GM21723 (cell line): ENCODE measurements around the gene LMF1.

Source experiments
- ATAC-seq: cut with Tn5 transposase; IDR thresholded peaks from one replicate; pipeline ENCODE4 v1.9.1; 2021; ENCODE audit warnings: mild to moderate bottlenecking, moderate library complexity; ENCODE audit not compliant: unreplicated experiment

The LMF1 gene

GRCh38 chr16:916035-916799, 54.6 kb downstream of the LMF1 start:
- ATAC-seq = no peak

DNA sequence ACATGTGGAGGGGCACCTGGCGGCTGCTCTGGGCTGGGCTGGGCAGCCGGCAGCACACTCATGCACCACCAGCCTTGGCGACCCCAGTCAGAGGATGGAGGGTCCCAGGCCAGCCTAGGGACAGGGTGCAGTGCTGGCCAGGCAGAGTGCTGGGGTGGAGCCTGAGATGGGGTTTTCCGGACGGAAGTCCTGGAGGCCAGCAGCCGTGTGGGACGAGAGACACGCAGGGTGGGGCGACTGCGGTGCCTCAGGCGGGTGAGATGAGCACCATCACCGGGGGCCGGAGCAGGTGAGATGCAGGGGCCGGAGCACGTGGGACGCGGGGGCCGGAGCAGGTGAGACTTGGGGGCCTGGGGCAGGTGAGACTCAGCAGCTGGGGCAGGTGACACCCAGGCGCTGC, 55.2 kb downstream of the LMF1 start:
- no peak for ATAC-seq

GRCh38 chr16:914440-914839, 56.3 kb downstream of the LMF1 start:
- no peak for ATAC-seq

DNA sequence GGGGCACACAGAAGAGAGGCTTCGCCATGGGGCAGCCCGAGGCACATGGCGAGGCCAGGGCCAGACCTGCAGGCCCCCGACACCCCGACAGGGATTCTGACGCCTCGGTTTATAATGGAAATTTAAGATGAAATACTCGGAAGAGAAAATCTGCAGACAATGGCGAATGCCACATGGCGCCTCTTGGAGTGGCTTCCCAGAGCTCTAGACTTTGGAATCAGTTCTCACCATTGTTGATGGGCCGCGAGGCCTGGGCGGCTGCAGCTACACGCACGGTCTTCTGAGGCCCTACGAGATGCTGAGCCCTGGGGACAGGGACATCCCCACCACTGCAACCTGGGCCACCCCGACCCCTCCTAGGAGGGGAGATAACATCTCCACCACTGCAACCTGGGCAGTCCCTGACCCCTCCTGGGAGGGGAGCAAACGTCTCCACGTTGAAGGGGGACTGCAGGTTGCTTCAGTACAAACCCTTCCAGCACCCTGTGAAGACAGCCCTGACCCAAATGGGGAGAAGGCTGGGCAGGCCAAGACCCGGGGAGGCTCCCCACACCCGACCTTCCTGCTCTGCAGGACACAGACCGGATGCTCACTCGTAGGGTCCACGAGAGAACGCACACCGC, 56.9 kb downstream of the LMF1 start:
- no peak for ATAC-seq

- ATAC-seq = no peak
Observed at GRCh38 chr16:912684-913613, 57.8 kb downstream of the LMF1 start.

- ATAC-seq = no peak
Observed at GRCh38 chr16:912322-912683, 58.5 kb downstream of the LMF1 start.

DNA sequence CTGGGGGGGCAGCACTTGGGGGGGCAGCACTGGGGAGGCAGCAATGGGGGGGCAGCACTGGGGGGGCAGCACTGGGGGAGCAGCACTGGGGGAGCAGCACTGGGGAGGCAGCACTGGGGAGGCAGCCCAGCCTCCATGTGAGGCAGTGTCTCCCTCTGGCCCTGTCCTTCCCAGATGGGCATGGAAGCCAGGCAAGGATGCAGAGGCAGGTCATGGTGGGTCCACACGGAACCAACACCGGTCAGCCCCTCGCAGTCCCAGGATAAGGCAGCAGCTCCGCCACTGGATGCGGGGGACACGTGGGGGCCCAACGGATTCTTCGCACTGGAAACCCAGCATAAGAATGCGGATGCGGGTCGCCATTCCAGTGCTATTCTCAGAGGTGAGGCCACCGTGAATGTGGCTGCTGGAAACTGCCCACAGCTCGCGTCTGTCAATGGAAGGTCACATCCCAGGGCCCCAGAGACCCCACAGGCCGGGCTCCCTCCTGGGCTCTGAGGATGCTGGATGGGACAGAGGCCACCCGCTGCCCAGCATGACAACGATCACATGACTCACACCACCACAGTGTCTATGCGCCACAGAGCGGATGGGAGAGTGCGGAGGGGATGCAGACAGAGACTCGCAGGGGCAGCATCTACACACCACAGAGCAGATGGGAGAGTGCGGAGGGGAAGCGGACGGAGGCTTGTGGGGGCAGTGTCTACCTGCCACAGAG, 59.0 kb downstream of the LMF1 start:
- ATAC-seq = no peak

DNA sequence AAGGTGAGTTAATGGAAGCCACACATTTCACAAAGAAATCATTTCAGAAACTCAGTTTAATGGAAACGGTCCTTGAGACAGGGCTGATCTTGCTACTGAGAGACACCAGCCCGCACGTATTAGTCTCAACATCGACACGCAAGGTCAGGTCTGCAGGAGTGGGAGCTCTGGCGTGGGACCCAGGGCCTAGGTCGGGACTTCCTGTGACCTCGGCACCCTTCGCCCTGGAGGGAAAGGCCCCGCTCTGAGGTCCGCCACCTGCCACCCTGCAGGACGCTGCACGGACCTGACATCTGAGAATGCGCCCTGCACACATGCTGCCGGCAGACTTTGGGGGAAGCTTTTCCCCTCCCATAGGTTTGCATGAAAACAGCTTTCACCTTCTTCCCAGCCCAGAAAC, 59.7 kb downstream of the LMF1 start:
- no peak for ATAC-seq

GRCh38 chr16:910181-910580, 60.6 kb downstream of the LMF1 start:
- ATAC-seq = no peak

DNA sequence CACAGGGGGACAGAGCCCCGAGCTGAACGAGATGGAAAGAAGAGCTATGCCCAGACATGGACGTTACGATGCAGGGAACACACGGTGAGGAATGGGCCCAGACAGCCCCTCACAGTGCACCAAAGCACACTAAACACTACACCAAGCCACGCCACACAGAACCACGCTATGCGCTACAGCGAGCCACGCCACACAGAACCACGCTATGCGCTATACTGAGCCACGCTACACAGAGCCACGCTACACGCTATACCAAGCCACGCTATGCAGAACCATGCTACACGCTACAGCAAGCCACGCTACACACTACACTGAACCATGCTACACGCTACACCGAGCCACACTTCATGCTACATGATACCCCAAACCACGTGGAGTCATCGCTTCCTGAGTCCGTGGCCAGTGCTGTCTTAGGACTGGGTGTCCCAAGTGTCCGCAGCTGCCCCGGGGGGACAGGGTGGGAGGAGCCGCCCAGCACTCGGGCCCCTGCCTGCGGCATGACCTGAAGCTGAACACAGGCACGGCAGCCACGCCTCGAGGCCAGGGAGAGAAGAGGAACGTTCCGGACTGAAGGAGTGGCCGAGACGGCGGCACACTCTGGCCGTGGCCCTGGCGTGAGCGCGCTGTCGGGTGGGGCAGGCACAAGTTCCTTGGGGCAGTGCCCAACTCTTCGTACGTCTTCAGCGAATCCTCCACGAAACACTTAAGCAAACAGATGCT, 61.3 kb downstream of the LMF1 start:
- ATAC-seq = no peak

GRCh38 chr16:908526-909155, 62.1 kb downstream of the LMF1 start:
- no peak for ATAC-seq

DNA sequence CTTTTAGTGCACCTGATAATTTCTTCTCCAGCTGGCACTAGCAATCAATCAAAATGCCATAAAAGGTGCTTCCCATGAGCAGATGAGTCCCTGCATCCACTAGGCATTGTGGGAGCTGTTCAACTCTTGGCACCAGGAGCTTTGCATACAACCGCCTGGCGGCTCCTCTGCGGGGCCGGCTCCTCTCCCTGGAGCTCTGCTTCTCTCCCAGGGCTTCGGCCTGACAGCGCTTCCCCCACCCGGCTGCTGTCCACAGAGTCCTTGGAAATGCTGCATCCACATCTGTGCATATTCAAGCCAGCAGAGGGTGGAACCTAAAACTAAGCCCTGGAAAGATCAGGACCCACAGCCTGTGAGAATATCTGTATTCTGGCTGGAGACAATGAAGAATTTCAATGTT, 62.9 kb downstream of the LMF1 start:
- ATAC-seq = no peak

DNA sequence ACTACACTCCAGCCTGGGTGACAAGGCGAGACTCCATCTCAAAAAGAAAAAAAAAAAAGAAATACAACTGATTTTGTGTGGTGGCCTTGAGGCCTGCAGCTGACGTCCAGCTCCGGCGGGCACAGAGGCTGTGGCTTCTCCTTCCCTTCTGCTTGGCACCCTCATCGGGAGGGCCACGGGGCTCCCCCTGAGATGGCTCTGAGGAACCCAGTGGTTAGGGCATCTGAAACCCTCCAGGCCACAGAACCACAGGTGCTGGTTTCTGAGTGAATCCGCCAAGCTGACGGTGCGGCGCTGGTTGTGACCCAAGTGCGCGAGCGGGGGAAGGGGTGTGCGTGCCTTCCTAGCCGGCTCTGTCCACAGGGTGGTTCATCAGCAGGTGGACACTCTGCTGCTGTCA, 63.4 kb downstream of the LMF1 start:
- no peak for ATAC-seq

- ATAC-seq = no peak
Observed at GRCh38 chr16:906296-906695, 64.5 kb downstream of the LMF1 start.

DNA sequence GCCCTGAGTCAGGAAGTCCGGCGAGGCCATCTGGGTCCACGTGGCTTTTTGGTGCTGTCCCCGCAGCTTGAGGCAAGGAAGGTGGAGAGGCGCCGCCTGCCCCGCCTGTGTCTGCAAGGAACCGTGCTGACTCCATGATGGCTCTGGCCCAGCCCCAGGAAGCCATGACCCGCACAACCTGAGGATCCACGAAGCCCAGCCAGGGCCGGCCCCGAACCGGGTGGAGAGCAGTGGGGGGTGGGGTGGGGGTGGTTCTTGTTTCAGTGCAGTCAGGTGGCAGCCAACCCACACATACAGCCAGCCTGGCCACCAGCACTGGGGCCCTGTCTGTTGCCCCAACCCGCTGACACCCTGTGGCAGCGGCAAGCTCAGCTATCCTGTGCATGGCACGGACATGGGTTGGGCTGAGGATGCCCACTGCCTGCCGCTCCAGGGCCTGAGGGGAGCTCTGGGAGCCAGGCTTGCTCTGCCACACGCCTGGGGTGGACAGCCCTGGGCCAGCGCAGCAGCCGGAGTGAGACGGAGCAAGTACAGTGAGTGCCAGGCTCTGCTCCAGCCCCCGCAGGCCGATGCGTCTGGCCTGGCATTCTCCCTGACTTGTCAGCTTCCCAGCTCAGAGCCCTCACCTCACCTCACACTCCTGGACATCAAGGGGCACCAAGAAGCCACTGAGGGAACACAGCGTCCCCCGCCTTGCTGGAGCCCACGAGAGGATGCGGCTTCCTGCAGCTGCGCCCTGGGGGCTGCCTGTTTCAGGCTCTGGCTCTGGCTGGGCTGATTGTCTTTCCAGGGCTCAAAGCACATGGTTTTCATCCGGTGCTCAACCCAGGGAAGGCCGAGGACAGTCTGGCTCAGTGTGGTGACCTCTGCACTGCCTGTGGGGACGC, 68.8 kb downstream of the LMF1 start:
- no peak for ATAC-seq

- no peak for ATAC-seq
Observed at GRCh38 chr16:901149-901548, 69.6 kb downstream of the LMF1 start.

DNA sequence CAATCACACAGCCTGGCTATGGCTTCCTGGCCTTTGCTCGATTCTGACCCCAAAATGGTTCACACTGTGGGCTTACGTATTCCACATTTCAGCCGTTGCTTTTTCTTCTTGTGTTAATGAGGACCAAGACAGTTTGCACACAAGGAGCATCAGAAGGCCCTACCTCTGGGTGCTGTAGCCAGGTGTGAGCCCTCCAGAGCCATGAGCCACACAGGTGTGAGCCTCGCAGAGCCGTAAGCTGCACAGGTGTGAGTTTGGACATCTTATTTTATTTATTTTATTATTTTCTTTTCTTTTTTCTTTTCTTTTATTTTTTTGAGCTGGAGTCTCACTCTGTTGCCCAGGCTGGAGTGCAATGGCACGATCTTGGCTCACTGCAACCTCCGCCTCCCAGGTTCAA, 70.6 kb downstream of the LMF1 start:
- ATAC-seq = no peak

DNA sequence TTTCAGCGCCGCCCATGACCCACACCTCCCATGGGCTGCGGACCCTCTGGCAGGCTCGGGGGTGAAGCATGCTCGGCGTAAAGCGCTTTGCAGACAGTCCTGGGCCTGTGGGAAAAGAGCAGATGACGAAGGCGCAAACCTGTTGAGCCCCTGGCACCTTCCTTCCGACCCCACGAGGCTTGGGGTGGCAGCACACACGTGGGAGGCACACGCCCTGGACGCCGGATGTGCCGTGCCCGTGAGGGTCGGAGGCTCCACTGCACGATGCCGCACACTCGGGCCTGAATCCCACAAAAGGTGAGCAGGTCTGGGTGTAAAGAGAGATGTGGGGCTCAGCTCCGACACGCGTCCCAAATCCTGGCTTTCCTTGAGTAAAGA, 71.1 kb downstream of the LMF1 start:
- no peak for ATAC-seq
